Ishikawa (cell line): ENCODE results near the gene DNAAF8.

Experiments used
- CREB1 ChIP-seq: IDR thresholded peaks from 2 replicates; pipeline ENCODE4 v1.6.1; 2012; ENCODE audit warnings: low read depth
- EGR1 ChIP-seq: IDR thresholded peaks from 2 replicates; pipeline ENCODE4 v1.6.1; 2012
- EP300 ChIP-seq: IDR thresholded peaks from 2 replicates; pipeline ENCODE4 v1.6.1; 2012; ENCODE audit warnings: borderline replicate concordance
- FOXM1 ChIP-seq: IDR thresholded peaks from 2 replicates; pipeline ENCODE4 v1.6.1; 2012; ENCODE audit warnings: low read depth, borderline replicate concordance
- MAX ChIP-seq: IDR thresholded peaks from 2 replicates; pipeline ENCODE4 v1.6.1; 2012
- NFIC ChIP-seq: IDR thresholded peaks from 2 replicates; pipeline ENCODE4 v1.6.1; 2012
- REST ChIP-seq: IDR thresholded peaks from 2 replicates; pipeline ENCODE4 v1.6.1; 2012; ENCODE audit warnings: low read depth, mild to moderate bottlenecking
- TEAD4 ChIP-seq: IDR thresholded peaks from 2 replicates; pipeline ENCODE4 v1.6.1; 2012
- USF1 ChIP-seq: IDR thresholded peaks from 2 replicates; pipeline ENCODE4 v1.6.1; 2012

DNA sequence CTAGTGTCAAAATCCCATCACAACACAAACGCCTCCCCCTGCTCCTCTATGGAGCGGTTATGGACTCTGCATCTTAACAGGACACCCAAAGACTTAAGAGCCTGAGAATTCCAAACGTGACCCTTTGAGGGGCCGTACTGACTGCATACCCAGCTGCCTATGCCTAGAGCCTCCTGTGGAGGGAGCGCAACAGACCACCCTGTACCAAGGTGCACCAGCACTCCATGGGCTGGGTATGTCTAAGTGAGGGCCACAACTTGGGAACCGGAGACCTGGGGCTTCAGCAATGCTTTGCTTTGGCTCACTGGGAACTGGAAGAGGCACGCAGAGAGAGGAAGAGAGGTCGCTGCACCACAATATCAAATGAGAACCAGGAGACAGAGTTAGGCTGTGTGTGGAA is 5.7 kb upstream of the DNAAF8 start:
- TF ChIP-seq REST = no peak
- TF ChIP-seq EGR1 = no peak
- no peak for TF ChIP-seq MAX
- TF ChIP-seq USF1 = no peak
- TF ChIP-seq NFIC = no peak
- no peak for TF ChIP-seq EP300
- no peak for TF ChIP-seq TEAD4
- TF ChIP-seq FOXM1 = no peak
- TF ChIP-seq CREB1 = no peak
